Left lung (tissue), 14 donors: ENCODE measurements around the gene HDHD2. TPM values are rescaled to one million over a fixed set of nuclear protein-coding genes. Genes with fewer than 3 reads are reported as not detected.
A peak's percentile ranks its signal among the peaks of the same experiment; 100 is the strongest.
"Not testable (repeated sequence)": the region's sequence is repeated elsewhere in the genome, so short reads cannot be mapped to it uniquely, and the experiment has no call there.

Source experiments
- ATAC-seq: fragments of 200-7000 bp; cut with Tn5 transposase; one replicate; pipeline ENCODE4 v1.9.1; 2020; ENCODE audit warnings: moderate library complexity
- DNase-seq, 4 donors: peaks; one replicate each; pipeline ENCODE4 v3.0.0-alpha.2; 2013 to 2020
- H3K27ac ChIP-seq, 2 donors: fragments of 200-600 bp; sonication (generic) in 1 of 2; one replicate each; pipeline versions ENCODE4 v1.5.0 to v1.8.0; 2020 to 2021
- H3K27me3 ChIP-seq, 2 donors: fragments of 200-600 bp; sonication (generic) in 1 of 2; one replicate each; pipeline versions ENCODE4 v1.5.0 to v1.8.0; 2020 to 2021
- H3K36me3 ChIP-seq, 2 donors: fragments of 200-600 bp; sonication (generic) in 1 of 2; one replicate each; pipeline versions ENCODE4 v1.5.0 to v1.8.0; 2020 to 2021
- H3K4me1 ChIP-seq, 2 donors: fragments of 200-600 bp; one replicate each; pipeline ENCODE4 v1.8.0; 2021
- H3K4me3 ChIP-seq, 2 donors: fragments of 200-600 bp; sonication (generic) in 1 of 2; one replicate each; pipeline versions ENCODE4 v1.5.0 to v1.8.0; 2020 to 2021; ENCODE audit warnings: mild to moderate bottlenecking in 1 of 2
- H3K9me3 ChIP-seq, 2 donors: fragments of 200-600 bp; sonication (generic) in 1 of 2; one replicate each; pipeline versions ENCODE4 v1.5.0 to v1.8.0; 2020 to 2021
- intact Hi-C, 2 donors: fragments of 100-400 bp; cut with DNase I; formaldehyde crosslinking; loops; one replicate each; pipeline versions ENCODE4 v1.11.2 to v1.14.2; 2022
- long read RNA-seq, 12 donors: library from polyadenylated mRNA in 2 of 12; unstranded in 2 of 12; transcript quantifications; one replicate each; pipeline ENCODE4 v2.0.0 and lab custom pipeline, GENCODE V29; 2019 to 2026
- polyA plus RNA-seq, 6 donors: library from polyadenylated mRNA; unstranded; fragments of 120-200 nt; gene quantifications; one replicate each; pipeline ENCODE4 v1.2.1, GENCODE V29; 2013; ENCODE audit not compliant: insufficient read length in 6 of 6
- total RNA-seq, 2 donors: library from RNA; stranded (reverse); fragmentation: NEBNext Ultra II Directional; extraction: Animal tissue kit (Norgen Biotek cat#: 25700); gene quantifications; one replicate each; pipeline ENCODE4 v1.2.1, GENCODE V29; 2021
- TF ChIP-seq, protein P1 (sequence below), 2 donors: fragments of 200-600 bp; sonication (generic) in 1 of 2; IDR thresholded peaks; one replicate each; pipeline versions ENCODE4 v1.5.0 to v1.8.0; 2021; ENCODE audit warnings: antibody characterized with exemption in 2 of 2
- donor health status: DM: no; HTN: yes; CAD: no.
- donor health status: DM: no; HTN: no; CAD: no.

Gene HDHD2, protein sequence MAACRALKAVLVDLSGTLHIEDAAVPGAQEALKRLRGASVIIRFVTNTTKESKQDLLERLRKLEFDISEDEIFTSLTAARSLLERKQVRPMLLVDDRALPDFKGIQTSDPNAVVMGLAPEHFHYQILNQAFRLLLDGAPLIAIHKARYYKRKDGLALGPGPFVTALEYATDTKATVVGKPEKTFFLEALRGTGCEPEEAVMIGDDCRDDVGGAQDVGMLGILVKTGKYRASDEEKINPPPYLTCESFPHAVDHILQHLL
- 10 to 100 TPM; 35.9 to 38.9 TPM for total RNA-seq
- 10 to 100 TPM; 44.5 to 56.3 (median 51.7) TPM for polyA plus RNA-seq
- long read RNA-seq, donor 1, transcript HDHD2-201 (7 exons, 2,212 nt) = major isoform, 12 of 33 reads
- long read RNA-seq, donor 1, transcript HDHD2-205 (7 exons, 2,224 nt) = minor isoform, 9 of 33 reads
- long read RNA-seq, donor 1, partial matches to known transcripts = 8 of 33 reads
- long read RNA-seq, donor 1, other reads (novel, unspliced or antisense) = 0 of 33 reads
- long read RNA-seq, donor 2, transcript HDHD2-206 (1 exons, 3,229 nt) = minor isoform, 6 of 17 reads
- long read RNA-seq, donor 2, transcript HDHD2-201 (7 exons, 2,212 nt) = major isoform, 11 of 17 reads
- long read RNA-seq, donor 2, partial matches to known transcripts = 0 of 17 reads
- long read RNA-seq, donor 2, other reads (novel, unspliced or antisense) = 0 of 17 reads
- long read RNA-seq, donor 3, transcript HDHD2-201 (7 exons, 2,212 nt) = major isoform, 9 of 14 reads
- long read RNA-seq, donor 3, partial matches to known transcripts = 0 of 14 reads
- long read RNA-seq, donor 3, other reads (novel, unspliced or antisense) = 0 of 14 reads
- long read RNA-seq, donor 4, transcript HDHD2-201 (7 exons, 2,212 nt) = major isoform, 7 of 13 reads
- long read RNA-seq, donor 4, partial matches to known transcripts = 3 of 13 reads
- long read RNA-seq, donor 4, other reads (novel, unspliced or antisense) = 1 of 13 reads
- long read RNA-seq, donor 5, transcript HDHD2-201 (7 exons, 2,212 nt) = major isoform, 10 of 22 reads
- long read RNA-seq, donor 5, transcript HDHD2-206 (1 exons, 3,229 nt) = minor isoform, 6 of 22 reads
- long read RNA-seq, donor 5, partial matches to known transcripts = 0 of 22 reads
- long read RNA-seq, donor 5, other reads (novel, unspliced or antisense) = 0 of 22 reads
- long read RNA-seq, donor 6, transcript HDHD2-206 (1 exons, 3,229 nt) = minor isoform, 5 of 30 reads
- long read RNA-seq, donor 6, transcript HDHD2-205 (7 exons, 2,224 nt) = minor isoform, 10 of 30 reads
- long read RNA-seq, donor 6, transcript HDHD2-201 (7 exons, 2,212 nt) = major isoform, 15 of 30 reads
- long read RNA-seq, donor 6, partial matches to known transcripts = 0 of 30 reads
- long read RNA-seq, donor 6, other reads (novel, unspliced or antisense) = 0 of 30 reads
- long read RNA-seq, donor 7, partial matches to known transcripts = 0 of 11 reads
- long read RNA-seq, donor 7, other reads (novel, unspliced or antisense) = 0 of 11 reads
- long read RNA-seq, donor 8, transcript HDHD2-201 (7 exons, 2,212 nt) = major isoform, 5 of 13 reads
- long read RNA-seq, donor 8, transcript HDHD2-206 (1 exons, 3,229 nt) = major isoform, 5 of 13 reads
- long read RNA-seq, donor 8, partial matches to known transcripts = 0 of 13 reads
- long read RNA-seq, donor 8, other reads (novel, unspliced or antisense) = 0 of 13 reads
- long read RNA-seq, donor 9 = 0 reads
- long read RNA-seq, donor 10, transcript HDHD2-201 (7 exons, 2,212 nt) = major isoform, 6 of 10 reads
- long read RNA-seq, donor 10, partial matches to known transcripts = 0 of 10 reads
- long read RNA-seq, donor 10, other reads (novel, unspliced or antisense) = 2 of 10 reads
- long read RNA-seq, donor 11 = 0 reads
- long read RNA-seq, donor 12, transcript HDHD2-201 (7 exons, 2,212 nt) = major isoform, 11 of 18 reads
- long read RNA-seq, donor 12, partial matches to known transcripts = 0 of 18 reads
- long read RNA-seq, donor 12, other reads (novel, unspliced or antisense) = 0 of 18 reads

DNA sequence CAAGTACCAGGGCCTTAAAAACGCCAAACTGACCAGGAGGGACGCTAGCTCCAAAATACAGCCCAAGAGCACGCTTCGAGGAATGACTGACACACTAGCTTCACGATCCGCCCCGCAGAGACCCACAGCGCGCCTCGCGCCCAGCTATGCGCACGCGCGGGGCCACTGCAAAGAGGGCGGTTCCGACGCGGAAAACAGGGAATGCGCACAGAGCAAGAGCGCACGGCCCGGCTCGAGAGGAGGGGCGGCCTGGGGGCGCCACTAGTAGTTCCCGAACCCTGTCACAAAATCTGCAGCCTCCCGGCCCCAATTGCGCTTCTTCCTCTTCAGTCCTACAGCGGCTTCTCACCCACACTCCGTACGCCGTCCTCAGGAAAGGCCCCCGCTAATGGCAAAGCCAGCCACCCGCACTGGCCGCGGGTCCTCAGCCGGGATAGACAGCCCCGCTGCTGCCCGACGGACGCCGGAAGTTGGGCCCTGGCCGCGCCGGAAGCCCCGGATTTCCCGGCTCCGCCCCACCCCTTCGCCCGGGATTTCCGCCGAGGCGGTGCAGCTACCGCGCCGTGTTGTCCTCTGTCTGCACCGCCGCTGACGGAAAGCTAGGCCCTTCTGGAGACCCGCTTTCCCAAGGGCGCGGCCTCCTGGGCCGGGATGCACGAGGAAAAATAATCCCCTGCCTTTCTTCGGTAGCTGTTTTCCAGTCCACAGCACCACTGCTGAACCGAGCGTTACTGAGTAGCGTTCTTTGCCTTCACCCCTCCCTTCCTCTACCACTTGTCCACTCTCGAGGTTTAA is at the start of gene HDHD2:
Gene HDHD2 (minus strand): TSS at position 472 of the 795 bp plus-strand sequence. CDS start 14,061 bp downstream, outside the sequence.
- peak within 1 kb of the TSS; percentile 92 to 95 for H3K27ac ChIP-seq
- intact Hi-C loops = no loop called here
- ATAC-seq = peak; percentile 98

DNA sequence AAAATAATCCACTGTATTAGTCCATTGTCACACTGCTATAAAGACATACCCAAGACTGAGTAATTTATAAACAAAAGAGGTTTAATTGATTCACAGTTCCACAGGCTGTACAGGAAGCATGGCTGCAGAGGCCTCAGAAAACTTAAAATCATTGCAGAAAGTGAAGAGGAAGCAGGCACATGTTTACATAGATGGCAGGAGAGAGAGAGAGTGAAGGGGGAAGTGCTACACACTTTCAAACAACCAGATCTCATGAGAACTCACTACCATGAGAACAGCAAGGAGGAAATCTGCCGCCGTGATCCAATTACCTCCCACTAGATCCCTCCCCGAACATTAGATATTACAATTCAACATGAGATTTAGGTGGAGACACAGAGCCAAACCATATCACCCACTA is 45.7 kb upstream of the HDHD2 start:
- H3K27ac ChIP-seq, H3K4me3 ChIP-seq, H3K4me1 ChIP-seq, H3K36me3 ChIP-seq, DNase-seq, H3K27me3 ChIP-seq, H3K9me3 ChIP-seq, intact Hi-C loops, ATAC-seq: not testable (repeated sequence)

More for the DNA sequence above, at the start of gene HDHD2:
- peak; percentile 78 to 97 (median 86) for DNase-seq
- Histone ChIP-seq H3K9me3 (no peaks in the 10 kb centered on the region), H3K4me1 (peaks cover 8 to 28% of the 10 kb centered on the region in 2 donors), H3K4me3 (peak within 1 kb of the TSS; percentile 62 to 76), H3K27me3 (no peaks in the 10 kb centered on the region), H3K36me3 (peaks cover 0 to 19% of the 10 kb centered on the region in 2 donors)
- TF ChIP-seq, protein P1, sequence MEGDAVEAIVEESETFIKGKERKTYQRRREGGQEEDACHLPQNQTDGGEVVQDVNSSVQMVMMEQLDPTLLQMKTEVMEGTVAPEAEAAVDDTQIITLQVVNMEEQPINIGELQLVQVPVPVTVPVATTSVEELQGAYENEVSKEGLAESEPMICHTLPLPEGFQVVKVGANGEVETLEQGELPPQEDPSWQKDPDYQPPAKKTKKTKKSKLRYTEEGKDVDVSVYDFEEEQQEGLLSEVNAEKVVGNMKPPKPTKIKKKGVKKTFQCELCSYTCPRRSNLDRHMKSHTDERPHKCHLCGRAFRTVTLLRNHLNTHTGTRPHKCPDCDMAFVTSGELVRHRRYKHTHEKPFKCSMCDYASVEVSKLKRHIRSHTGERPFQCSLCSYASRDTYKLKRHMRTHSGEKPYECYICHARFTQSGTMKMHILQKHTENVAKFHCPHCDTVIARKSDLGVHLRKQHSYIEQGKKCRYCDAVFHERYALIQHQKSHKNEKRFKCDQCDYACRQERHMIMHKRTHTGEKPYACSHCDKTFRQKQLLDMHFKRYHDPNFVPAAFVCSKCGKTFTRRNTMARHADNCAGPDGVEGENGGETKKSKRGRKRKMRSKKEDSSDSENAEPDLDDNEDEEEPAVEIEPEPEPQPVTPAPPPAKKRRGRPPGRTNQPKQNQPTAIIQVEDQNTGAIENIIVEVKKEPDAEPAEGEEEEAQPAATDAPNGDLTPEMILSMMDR (IDR thresholded peaks at IDR 0.05) = no peak

DNA sequence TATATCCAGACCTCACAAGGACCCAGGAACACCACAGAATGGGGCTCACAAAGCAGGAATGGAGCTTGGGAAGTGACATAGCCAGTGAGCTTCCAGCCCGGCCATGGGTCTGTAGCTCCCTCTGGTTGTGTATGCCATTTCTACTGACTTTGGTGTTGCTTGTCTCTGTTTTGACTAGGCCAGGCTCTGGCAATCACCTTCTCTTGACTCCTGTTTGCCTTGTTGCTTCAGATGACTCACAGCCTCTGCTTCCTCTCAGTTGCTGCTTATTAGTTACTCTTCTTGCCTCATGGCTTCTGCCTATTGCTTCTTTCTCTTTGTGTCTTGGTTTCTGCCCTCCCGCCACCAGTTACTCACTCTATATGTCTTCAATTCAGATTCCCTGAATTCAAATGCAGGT is 41.7 kb upstream of the HDHD2 start:
- no peak overlapping the region for H3K4me3 ChIP-seq
- intact Hi-C loops = no loop called here
- DNase-seq (no peak), ATAC-seq (no peak)
- no peaks in the 10 kb centered on the region for H3K4me1 ChIP-seq
- H3K36me3 ChIP-seq = no peaks in the 10 kb centered on the region
- H3K27me3 ChIP-seq = peaks cover 0 to 8% of the 10 kb centered on the region in 2 donors
- TF ChIP-seq, protein P1 (IDR thresholded peaks at IDR 0.05) = no peak
- H3K9me3 ChIP-seq = no peaks in the 10 kb centered on the region
- no peak overlapping the region for H3K27ac ChIP-seq

DNA sequence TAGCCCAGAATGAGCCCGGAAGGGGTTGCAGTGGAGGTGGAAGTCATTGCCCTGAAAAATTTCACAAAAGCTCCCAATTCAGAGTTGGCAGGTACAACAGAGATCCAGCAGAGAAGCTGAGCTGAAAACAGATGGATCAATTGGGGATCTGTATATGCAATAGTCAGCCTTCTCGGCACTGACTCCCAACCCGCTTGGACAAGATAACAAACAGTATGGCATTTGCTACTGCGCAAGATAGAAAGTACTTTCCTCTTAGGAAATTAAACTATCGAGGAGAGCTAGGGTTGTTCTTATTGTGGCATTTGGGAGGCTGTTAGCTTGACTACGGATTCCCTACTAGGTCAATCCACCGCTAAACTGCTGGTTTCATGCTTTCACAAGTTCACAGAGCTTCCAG is 37.4 kb upstream of the HDHD2 start:
- no peak overlapping the region for H3K4me3 ChIP-seq
- DNase-seq (no peak), ATAC-seq (no peak)
- TF ChIP-seq, protein P1 (IDR thresholded peaks at IDR 0.05) = no peak
- intact Hi-C loops = no loop called here
- H3K27ac ChIP-seq = no peak overlapping the region
- H3K36me3 ChIP-seq = no peaks in the 10 kb centered on the region
- H3K4me1 ChIP-seq = no peaks in the 10 kb centered on the region
- H3K27me3 ChIP-seq = peaks cover 0 to 8% of the 10 kb centered on the region in 2 donors
- peaks cover 0 to 7% of the 10 kb centered on the region in 2 donors for H3K9me3 ChIP-seq
